GM21367 (cell line): ENCODE data around the gene HCRT.
"Not testable (repeated sequence)": the region's sequence is repeated elsewhere in the genome, so short reads cannot be mapped to it uniquely, and the experiment has no call there.

ENCODE experiments used
- ATAC-seq: cut with Tn5 transposase; IDR thresholded peaks from one replicate; pipeline ENCODE4 v1.9.1; 2021; ENCODE audit not compliant: unreplicated experiment

The HCRT gene

DNA sequence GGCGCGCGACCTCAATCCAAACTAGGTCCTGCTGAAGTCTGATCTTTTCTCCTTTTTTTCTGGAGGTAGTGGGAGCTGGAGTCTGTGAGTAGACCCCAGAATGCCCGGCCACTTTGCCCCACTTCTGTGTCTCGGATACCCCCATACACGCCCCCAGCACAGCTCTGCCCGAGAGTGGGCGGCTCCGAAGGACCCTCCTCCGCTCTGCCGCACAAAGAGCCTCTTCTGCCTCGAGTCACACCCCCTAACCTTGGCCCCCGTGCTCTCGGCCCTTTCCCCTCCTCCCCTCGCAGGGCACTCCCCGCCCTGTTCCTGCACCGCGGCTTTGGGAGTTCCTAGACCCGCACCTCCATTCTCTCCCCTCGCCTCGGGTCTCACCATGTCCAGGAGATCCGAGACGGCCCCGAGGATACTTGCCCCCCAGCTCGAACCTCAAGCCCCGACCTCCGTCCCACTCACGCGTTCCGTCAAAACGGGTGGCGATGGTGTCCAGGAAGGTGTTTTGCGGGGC lies 4.8 kb downstream of the HCRT start:
- no peak for ATAC-seq

DNA sequence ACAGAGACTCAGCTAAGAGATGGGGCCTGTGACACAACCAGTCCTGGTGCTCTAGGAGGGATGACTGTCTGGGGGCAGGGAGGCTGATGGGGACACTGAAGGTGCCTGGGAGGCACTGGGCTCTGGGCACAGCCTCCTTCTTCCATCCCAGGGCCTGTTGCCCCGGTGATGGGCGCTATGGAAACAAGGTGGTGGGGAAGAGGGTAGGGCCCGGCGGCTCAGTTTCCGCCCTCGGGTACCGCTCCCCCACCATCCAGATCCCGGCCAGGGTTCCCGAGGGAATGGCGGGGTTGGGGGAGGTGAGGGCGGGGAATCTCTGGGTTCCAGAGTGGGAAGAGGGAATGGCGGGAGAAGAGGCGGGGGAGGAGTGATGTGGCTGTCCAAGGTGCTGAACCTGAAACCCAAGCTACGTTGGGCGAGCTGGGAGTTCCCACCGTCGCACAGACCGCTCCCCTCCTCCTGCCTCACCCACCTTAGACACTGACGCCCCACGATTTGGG lies 5.3 kb downstream of the HCRT start:
- ATAC-seq = no peak

DNA sequence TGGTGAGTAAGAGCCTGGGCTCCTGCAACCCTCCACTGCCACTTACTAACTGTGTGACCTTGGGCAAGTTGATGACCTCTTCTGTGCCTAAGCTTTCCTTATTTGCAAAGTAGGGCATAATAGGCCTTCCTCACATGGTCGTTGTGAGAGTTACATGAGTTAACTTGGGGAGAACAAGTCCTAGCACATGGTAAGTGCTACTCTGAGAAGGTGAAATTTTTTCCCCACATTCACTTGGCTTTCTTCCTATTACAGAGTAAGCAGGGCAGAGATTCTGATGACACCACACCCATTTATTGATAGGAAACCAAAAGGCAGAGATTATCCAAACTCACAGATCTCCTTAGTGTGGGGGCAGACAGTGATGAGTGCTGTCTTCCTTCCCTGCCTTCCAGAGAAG lies 5.9 kb downstream of the HCRT start:
- no peak for ATAC-seq

DNA sequence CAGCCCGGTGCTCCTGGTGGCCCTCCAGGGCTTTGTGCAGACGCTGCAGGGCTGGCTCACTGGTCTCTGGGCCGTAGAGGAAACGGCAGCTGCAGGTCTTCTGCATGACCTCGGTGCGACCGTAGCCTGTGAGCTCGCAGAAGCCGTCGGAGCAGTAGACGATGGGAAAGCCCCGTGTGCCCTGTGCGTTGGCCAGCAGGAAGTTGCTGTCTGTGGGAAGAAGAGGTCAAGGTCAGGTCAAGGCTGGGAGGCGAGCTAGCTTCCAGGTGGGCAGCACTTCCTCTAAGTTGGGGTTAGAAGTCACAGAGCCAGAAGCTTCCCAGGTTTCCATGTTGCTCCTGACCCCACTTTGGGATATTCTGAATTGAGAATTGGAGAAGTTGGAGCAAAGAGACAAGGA lies 6.4 kb downstream of the HCRT start:
- ATAC-seq = no peak

DNA sequence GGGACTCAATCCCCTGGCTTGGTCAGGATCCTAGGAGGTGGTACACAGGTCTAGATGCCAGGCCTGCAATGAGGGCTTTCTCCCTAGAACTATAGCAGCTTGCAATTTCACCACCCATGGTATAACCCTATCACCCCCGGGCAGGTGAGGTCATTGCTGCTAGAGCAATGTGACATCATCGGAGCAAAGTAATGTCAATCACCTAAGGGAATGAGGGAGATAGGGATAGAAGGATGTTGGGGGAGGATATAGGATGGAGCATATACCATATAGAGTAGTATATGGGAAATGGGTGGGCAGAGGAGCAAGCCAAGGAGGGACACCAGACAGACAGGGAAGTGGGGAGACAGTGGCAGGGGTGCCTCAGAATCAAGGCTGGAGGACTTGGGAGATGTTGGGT lies 7.6 kb downstream of the HCRT start:
- no peak for ATAC-seq

DNA sequence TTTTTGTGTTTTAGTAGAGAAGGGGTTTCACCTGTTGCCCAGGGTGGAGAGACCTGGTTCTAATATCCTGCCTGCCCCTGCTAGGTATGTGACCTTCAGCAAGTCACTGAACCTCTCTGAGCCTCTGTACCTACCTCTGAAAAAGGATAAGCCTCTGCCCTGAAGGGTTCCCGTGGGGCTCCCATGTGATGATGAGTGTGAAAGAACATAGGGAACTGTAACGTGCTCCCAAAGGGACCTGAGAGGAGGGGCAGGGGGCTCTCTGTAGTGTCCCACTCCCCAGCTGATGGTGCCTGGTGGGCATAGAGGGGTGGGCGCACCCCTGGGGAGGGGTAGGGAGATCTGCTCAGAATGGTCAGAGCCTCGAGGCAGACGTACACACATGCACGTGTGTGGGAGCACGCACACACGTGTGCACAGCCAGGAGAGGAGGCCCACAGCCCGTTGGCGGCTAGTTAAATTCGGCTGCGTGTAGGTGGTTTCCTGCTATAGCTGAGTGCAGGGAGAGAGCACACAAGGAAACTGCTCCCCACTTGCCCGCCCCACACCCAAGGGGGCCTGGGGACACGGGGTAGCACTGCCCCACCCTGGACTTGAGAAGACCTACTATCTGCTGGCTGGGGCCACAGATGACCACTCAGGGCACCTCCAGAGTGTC lies 11.0 kb downstream of the HCRT start:
- no peak for ATAC-seq

DNA sequence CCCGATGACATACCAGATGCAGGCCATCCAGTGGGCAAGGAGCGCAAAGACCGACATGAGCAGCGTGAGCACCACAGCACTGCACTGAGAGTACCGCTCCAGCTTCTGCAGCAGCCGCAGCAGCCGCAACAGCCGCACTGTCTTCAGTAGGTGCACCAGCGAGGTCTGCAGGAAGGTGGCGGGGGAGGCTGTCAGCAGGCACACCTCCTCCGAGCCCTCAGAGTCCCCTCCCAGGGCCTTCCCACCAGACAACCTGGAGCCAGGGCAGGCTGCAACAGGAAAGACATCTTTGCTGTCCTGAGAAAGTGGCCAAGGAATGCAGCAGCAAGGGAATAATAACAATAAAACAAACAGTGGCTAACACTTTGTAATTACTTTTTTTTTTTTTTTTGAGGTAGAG lies 13.4 kb downstream of the HCRT start:
- ATAC-seq = no peak

DNA sequence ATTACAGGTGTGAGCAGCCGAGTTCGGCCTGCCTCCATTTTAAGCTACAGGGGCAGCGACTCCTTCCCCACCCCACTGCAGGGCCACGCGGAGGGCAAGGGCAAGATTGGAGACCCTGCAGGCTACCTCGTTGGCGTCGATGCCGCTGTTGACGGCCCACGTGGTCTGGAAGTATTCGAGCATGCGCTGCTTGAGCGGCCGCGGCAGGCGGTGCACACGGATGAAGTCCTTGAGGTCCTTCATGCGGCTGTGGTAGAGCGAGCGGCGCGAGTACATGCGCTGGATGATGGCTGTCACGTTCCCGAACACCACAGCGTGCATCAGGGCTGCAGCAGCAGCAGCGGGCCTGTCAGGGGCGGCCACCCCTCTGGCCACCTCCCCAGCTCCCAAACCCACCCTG lies 15.9 kb downstream of the HCRT start:
- ATAC-seq = no peak

DNA sequence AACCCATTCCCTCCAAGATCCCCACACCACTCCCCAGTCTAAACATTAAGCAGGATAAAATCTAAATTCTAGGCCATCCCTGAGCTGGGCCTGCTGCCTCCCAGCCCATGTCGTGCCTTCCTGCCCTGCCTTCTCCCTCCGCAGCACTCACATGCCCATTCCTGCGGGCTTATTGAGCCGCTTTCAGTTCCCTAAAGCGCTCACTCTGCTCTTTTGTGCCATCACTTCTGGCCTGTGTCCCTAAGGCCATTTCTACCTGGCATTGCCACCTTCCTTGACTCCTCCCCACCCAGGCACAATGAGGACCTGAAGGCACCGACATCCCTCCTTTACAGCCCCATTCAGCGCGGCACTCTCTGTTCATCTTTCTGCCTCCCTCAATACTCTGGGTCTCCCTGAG lies 17.4 kb downstream of the HCRT start:
- no peak for ATAC-seq

DNA sequence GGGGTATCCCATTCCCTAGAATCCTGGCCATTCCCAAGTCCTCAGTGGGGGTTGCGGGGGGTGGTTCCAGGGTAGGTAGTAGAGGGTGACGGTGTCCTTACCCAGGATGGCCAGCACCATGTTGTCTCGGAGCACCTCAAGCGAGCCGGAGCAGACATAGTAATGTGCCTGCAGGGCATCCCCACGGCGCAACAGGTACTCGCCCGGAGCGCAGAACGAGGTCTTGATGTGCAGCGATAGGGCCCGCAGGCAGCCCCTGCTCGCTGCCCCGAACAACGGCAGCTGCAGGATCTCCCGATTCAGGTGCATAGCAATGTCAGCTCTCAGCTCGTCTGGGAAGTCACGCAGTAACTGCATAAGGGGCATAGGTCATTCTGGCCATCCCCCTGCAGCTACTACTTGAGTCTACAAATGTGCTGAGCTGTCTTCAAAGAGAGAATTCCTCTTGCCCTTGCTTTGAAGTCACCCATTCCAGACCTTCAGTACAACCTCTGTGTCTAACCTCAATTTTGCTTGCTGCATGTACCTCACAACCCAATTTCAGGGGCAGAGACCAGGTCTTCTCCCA lies 19.0 kb downstream of the HCRT start:
- no peak for ATAC-seq

DNA sequence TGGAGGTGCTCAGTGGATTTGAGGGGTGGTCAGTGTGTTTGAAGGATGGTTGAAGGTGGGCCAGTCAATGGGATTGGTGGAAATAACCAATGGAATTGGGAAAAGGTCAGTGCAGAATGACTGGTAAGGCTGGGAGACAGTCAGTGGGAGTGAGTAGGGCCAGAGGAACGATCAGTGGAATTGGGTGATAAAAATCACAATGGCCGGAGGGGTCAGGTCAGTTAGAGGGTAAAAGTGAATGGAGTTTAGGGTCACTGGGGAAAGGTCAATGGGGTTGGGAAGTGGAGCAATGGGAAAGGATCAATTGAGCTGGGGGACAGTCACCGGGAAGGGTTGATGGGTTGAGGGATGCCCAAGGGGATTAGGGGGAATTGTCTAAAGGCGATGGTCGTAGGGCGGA lies 19.5 kb downstream of the HCRT start:
- ATAC-seq = no peak

DNA sequence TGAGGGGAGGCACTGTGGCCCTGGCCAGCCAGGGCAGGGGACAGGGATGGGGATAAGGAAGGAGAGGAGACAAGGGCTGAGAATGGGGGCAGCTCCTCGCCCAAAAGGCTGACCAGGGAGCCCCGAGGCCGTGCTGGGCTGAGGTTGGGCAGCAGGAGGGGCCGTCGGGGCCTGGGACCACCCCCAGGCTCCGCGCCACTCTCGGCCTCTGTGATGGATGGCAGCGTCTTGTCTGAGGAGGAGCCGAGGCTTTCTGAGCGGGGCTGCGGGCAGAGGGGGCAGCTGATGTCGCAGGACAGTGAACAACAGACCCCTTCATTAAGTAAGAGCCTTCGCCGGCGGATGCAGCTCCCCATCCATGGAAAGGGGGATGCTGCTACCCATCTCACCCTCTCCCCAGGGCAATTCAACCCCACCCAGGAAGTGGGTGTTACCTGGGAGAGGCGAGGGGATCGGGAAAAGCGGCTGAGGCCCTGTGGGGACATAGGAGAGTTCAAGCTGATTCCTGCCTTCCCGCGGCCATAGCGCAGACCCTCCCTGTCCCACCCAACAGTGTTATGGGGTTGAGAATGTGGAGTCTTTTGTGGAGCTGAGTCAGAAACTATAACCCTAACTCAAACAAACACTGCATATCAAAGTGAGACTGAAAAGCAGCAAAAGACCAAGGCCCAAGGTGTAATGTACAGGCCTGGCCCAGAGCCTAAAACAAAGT lies 21.4 kb downstream of the HCRT start:
- ATAC-seq = no peak

DNA sequence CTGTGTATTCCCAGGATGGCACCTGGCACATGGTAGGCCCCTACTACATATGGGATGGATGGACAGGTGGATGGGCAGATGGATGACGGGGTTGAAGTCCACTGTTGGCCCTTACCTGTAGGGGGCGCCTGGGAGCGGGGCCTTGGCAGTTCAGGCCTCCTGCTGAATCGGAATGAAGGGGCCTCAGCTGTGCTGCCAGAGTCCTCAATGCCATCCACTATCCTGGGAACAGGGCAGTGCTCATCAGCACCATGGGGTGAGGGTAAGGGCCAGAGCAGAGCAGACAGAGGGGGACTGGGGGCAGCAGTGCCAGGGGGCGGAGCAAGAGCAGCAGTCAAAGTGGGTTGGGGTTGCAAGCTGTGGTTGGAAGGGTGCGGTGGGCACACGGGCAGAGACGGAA lies 22.1 kb downstream of the HCRT start:
- no peak for ATAC-seq

DNA sequence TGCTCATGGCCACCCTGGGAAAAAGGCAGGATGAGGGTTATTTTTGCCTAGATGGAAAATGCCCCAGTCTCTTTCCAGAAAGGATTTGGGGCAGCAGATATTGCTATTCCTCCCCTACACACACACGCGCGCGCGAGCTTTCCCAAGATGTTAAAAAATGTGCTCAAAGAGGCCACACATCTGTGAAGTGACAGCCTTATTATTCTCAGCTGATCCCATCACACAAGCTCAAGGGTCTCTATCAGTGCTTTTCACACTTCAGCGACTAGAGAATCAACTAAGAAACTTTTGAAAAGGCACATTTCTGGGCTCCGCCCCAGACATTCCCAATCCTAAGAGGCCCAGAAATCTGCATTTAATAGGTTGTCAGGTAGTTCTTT lies 24.7 kb downstream of the HCRT start:
- no peak for ATAC-seq

DNA sequence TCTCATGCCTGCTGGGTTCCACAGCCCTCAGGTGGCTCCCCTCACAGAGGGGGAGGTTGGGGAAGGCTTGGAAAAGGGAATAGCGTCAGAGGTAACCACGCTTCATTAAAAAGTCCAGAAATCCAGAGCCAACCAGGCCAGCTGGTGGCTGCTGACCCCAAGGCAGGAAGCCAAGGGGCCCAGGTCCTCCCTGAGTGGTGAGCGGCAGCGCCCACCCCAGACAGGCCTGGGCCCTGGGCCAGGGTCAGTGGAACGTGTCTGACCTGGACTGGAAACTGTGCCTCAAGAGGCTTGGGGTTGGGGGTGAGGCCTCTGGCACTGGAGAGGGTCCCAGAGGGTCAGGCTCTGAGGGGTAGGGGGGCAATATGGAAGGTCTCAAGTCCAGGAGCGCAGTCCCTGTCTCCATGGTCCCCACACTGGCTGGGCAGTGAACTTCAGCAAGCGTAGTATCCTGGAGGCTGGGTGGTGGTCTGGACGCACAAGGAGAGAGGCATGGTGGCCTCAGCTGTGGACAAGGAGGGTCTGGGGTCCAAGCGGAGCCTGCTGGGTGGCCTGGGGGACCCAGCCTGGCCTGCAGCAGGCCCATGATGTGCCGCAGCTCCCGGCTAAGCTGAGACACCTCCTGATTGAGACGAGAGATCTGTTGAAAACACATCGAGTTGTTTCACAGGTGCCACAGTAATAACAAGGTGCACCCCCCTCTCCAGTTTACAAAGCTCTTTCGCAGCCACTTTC lies 25.3 kb downstream of the HCRT start:
- no peak for ATAC-seq

DNA sequence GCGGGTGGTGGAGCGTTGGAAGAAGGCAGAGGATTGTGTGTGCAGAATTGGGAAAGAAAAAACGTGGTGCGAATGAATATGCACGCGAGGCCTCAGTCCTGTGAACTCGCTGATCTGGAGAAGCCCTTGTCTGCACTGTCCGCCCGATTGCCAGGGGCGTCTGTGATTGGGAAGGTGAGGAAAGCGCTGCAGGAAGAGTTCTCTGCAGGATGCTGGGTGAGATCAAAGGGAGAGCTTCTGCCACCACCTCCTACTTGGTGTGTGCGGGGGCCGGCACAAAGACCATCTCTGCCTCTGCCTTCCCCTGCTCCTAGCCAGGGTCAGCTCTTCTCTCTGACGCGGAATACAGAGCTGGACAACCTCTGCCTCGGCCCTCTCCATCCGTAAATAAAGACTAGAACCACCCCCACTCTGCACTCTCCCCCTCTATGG lies 29.6 kb downstream of the HCRT start:
- ATAC-seq = no peak

DNA sequence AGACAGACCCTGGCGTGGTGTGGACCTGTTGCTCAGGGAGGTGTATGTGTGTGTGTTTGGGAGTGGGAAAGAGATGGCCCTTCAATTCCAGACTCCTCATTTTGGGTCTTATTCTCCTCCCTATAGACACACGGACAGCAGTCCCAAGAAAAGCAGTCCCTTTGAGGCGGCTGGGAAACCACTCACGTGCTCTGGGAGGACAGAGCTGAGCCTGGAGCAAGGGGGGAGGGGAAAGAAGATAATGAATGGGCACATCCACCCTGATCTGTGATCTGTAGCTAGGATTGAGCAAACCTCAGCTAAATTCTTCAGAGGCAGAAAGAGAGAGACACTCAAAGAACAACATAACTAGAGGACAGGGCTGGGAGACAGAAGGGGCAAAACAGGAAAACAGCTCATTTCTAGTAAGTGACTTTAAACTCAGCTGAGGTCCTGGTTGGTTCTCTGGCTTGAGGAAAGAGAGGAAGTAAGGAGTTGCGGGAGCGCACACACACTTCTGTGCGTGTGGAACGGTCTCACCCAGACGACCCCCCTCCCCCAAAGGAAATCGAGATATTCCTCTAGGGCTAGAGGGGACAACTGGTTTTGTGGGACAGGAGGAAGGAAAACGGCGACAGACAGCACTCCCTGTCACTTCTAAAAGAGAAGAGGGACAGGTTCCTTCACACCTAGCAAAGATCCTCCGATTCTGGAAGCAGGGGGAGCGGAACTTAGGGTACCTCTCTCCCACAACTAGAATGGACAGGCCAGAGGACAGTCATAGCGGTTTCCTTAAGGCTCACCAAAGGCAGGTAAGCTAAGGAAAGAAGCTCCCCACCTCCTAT lies 31.1 kb downstream of the HCRT start:
- ATAC-seq = no peak

DNA sequence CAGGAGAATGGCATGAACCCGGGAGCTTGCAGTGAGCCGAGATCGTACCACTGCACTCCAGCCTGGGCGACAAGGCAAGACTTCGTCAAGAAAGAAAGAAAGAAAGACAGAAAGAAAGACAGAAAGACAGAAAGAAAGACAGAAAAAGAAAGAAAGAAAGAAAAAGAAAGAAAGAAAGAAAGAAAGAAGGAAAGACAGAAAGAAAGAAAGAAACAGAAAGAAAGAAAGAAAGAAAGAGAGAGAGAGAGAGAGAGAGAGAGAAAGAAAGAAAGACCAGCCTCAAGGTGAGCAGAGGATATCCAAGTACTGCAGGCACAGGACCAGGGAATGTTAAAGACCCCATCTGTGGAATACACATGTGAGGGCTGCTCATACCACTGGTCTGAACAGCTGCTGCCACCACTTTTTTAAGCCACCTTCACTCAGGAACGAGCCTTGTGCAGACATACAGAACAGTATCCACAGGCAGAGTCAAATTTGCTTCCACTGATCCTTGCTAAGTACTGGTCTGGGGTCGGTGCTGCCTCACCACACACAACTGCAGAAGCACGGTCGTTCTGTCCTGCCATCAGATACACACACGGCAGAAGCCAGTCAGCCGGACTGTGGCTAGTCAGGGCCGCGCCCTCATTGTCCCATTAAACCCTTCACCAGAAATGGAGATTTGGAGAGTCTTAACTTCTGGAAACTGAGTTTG lies 38.2 kb downstream of the HCRT start:
- no peak for ATAC-seq

DNA sequence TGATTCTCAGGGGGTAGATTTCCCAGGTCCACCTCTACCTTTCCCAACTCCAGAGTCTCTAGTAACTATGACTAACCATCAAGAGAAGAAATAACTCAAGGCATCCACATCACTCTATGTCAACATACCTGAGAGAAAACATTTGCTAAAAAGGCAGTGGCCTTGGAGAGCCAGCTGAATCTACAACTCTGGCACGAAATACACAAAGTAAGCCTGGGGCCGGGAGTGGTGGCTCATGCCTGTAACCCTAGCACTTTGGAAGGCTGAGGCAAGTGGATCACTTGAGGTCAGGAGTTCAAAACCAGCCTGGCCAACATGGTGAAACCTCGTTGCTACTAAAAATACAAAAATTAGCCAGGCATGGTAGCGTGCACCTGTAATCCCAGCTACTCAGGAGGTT lies 42.1 kb downstream of the HCRT start:
- not testable (repeated sequence) for ATAC-seq

DNA sequence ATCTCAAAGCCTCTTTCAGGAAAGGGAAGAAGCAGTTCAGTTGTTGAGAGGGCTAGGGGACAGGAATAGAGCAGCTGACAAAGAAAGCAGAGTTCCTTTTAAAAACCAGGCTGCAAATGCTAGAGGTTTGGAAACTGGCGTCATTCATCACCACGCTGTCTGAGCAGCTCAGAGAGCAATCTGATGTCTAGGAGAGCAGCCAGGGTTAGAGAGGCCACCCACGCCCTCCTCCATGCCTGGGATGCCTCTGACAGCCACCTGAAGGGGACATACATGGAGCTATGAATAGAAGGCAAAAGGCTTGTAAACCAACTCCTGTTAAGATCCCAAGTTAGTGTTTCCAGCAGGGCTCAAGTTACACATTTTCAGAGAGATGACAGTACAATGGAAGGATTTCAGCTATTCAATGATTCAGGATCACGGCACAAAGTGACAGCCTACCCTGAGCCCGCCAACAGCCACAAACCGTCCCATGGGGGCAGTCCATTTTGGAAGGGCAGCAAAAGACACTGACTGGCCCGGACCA lies 42.8 kb downstream of the HCRT start:
- ATAC-seq = no peak
